ENCODE measurements around the gene SLC11A1.

Gene SLC11A1

DNA sequence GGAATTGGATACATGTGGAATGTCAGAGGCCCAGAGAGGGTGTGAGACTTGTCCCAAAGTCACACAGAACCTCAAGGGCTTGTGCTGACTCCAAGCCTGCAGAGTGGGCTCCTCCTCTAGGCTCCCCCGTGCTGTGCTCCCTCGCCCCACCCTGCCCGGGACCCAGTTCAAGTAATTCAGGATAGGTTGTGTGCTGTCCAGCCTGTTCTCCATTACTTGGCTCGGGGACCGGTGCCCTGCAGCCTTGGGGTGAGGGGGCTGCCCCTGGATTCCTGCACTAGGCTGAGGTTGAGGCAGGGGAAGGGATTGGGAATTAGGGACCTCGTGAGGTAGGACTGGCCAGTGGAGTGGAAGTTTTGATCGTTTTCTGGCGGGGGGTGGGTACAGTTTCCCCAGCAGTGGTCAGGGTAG is 20.4 kb downstream of the SLC11A1 start:
- DNase-seq (ENCODE audit: insufficient read length, low spot score) (no peak), FAIRE-seq (no peak)
- no peak for TF ChIP-seq PAX5 (IDR thresholded peaks at IDR 0.05; ENCODE audit: insufficient read depth, low read length, severe bottlenecking)
- no peak for TF ChIP-seq SPI1 (IDR thresholded peaks at IDR 0.05; ENCODE audit: low read depth, low read length)
- no peak for TF ChIP-seq TAF1 (IDR thresholded peaks at IDR 0.05; ENCODE audit: low read depth, low read length)
- TF ChIP-seq POU2F2 (IDR thresholded peaks at IDR 0.05; ENCODE audit: low read depth, low read length), result no peak
- no peak for TF ChIP-seq POLR2AphosphoS5 (IDR thresholded peaks at IDR 0.05; ENCODE audit: low read depth, low read length)
- no peak for TF ChIP-seq POLR2A (IDR thresholded peaks at IDR 0.05; ENCODE audit: low read depth, low read length)

DNA sequence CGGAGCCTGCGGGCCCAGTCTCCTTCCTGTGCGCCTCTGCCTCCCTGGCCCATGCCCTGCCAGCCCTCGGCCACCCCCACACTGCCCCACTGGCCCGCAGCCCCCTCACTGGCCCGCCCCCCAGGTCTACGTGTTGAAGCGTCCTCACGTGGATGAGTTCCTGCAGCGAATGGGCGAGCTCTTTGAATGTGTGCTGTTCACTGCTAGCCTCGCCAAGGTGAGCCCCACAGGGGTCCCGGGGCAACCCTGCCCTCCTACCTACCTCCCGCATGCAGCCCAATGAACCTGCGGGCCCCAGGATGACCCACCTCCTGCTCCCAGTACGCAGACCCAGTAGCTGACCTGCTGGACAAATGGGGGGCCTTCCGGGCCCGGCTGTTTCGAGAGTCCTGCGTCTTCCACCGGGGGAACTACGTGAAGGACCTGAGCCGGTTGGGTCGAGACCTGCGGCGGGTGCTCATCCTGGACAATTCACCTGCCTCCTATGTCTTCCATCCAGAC is 20.9 kb downstream of the SLC11A1 start:
- DNase-seq (ENCODE audit: insufficient read length, low spot score) (no peak), FAIRE-seq (no peak)
- no peak for TF ChIP-seq TAF1 (IDR thresholded peaks at IDR 0.05; ENCODE audit: low read depth, low read length)
- TF ChIP-seq POLR2AphosphoS5 (IDR thresholded peaks at IDR 0.05; ENCODE audit: low read depth, low read length), result no peak
- TF ChIP-seq POU2F2 (IDR thresholded peaks at IDR 0.05; ENCODE audit: low read depth, low read length), result no peak
- no peak for TF ChIP-seq POLR2A (IDR thresholded peaks at IDR 0.05; ENCODE audit: low read depth, low read length)
- no peak for TF ChIP-seq PAX5 (IDR thresholded peaks at IDR 0.05; ENCODE audit: insufficient read depth, low read length, severe bottlenecking)
- TF ChIP-seq SPI1 (IDR thresholded peaks at IDR 0.05; ENCODE audit: low read depth, low read length), result no peak

DNA sequence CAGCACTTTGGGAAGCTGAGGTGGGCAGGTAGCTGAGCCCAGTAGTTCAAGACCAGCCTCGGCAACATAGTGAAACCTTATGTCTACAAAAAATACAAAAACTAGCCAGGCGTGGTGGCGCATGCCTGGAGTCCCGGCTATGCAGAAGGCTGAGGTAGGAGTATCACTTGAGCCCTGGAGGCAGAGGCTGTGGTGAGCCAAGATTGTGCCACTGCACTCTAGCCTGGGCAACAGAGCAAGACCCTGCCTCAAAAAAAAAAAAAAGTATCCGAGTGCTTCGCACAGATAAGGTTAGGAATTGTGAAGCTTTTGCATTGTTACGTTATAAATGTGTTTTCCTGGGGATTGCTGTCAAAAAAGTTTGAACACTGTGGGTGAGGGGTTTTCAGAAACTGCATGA is 21.7 kb downstream of the SLC11A1 start:
- no peak for TF ChIP-seq TAF1 (IDR thresholded peaks at IDR 0.05; ENCODE audit: low read depth, low read length)
- TF ChIP-seq POLR2AphosphoS5 (IDR thresholded peaks at IDR 0.05; ENCODE audit: low read depth, low read length), result no peak
- no peak for TF ChIP-seq PAX5 (IDR thresholded peaks at IDR 0.05; ENCODE audit: insufficient read depth, low read length, severe bottlenecking)
- TF ChIP-seq POLR2A (IDR thresholded peaks at IDR 0.05; ENCODE audit: low read depth, low read length), result no peak
- no peak for TF ChIP-seq POU2F2 (IDR thresholded peaks at IDR 0.05; ENCODE audit: low read depth, low read length)
- no peak for TF ChIP-seq SPI1 (IDR thresholded peaks at IDR 0.05; ENCODE audit: low read depth, low read length)
- DNase-seq (ENCODE audit: insufficient read length, low spot score) (no peak), FAIRE-seq (no peak)

DNA sequence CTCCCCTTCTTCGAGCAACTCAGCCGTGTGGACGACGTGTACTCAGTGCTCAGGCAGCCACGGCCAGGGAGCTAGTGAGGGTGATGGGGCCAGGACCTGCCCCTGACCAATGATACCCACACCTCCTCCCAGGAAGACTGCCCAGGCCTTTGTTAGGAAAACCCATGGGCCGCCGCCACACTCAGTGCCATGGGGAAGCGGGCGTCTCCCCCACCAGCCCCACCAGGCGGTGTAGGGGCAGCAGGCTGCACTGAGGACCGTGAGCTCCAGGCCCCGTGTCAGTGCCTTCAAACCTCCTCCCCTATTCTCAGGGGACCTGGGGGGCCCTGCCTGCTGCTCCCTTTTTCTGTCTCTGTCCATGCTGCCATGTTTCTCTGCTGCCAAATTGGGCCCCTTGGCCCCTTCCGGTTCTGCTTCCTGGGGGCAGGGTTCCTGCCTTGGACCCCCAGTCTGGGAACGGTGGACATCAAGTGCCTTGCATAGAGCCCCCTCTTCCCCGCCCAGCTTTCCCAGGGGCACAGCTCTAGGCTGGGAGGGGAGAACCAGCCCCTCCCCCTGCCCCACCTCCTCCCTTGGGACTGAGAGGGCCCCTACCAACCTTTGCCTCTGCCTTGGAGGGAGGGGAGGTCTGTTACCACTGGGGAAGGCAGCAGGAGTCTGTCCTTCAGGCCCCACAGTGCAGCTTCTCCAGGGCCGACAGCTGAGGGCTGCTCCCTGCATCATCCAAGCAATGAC is 22.4 kb downstream of the SLC11A1 start:
- TF ChIP-seq POU2F2 (IDR thresholded peaks at IDR 0.05; ENCODE audit: low read depth, low read length) (no peak), POLR2A (IDR thresholded peaks at IDR 0.05; ENCODE audit: low read depth, low read length) (no peak), POLR2AphosphoS5 (IDR thresholded peaks at IDR 0.05; ENCODE audit: low read depth, low read length) (no peak), PAX5 (IDR thresholded peaks at IDR 0.05; ENCODE audit: insufficient read depth, low read length, severe bottlenecking) (no peak), TAF1 (IDR thresholded peaks at IDR 0.05; ENCODE audit: low read depth, low read length) (no peak), SPI1 (IDR thresholded peaks at IDR 0.05; ENCODE audit: low read depth, low read length) (no peak)
- FAIRE-seq (no peak), DNase-seq (ENCODE audit: insufficient read length, low spot score) (no peak)

DNA sequence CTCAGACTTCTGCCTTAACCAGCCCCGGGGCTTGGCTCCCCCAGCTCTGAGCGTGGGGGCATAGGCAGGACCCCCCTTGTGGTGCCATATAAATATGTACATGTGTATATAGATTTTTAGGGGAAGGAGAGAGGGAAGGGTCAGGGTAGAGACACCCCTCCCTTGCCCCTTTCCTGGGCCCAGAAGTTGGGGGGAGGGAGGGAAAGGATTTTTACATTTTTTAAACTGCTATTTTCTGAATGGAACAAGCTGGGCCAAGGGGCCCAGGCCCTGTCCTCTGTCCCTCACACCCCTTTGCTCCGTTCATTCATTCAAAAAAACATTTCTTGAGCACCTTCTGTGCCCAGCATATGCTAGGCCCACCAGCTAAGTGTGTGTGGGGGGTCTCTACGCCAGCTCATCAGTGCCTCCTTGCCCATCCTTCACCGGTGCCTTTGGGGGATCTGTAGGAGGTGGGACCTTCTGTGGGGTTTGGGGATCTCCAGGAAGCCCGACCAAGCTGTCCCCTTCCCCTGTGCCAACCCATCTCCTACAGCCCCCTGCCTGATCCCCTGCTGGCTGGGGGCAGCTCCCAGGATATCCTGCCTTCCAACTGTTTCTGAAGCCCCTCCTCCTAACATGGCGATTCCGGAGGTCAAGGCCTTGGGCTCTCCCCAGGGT is 23.1 kb downstream of the SLC11A1 start:
- TF ChIP-seq PAX5 (IDR thresholded peaks at IDR 0.05; ENCODE audit: insufficient read depth, low read length, severe bottlenecking) (no peak), SPI1 (IDR thresholded peaks at IDR 0.05; ENCODE audit: low read depth, low read length) (no peak), POU2F2 (IDR thresholded peaks at IDR 0.05; ENCODE audit: low read depth, low read length) (no peak), POLR2A (IDR thresholded peaks at IDR 0.05; ENCODE audit: low read depth, low read length) (no peak), POLR2AphosphoS5 (IDR thresholded peaks at IDR 0.05; ENCODE audit: low read depth, low read length) (no peak), TAF1 (IDR thresholded peaks at IDR 0.05; ENCODE audit: low read depth, low read length) (no peak)
- no peak for FAIRE-seq
- DNase-seq (ENCODE audit: insufficient read length, low spot score), result no peak

DNA sequence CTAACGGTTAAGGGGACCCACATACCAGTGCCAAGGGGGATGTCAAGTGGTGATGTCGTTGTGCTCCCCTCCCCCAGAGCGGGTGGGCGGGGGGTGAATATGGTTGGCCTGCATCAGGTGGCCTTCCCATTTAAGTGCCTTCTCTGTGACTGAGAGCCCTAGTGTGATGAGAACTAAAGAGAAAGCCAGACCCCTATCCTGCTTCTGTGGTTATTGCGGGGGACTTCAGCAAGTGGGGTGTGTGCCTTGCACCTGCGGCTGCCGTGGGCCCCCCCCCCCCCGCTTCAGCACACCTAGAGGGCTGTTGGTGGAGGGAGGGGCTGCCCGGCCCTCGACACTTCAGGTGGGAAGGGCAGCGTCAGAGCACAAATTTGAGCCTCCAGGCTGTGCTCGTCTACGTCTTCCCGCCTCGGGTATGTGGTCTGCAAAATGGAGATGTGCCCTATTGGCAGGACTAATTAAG is 23.7 kb downstream of the SLC11A1 start:
- FAIRE-seq (no peak), DNase-seq (ENCODE audit: insufficient read length, low spot score) (peak; percentile 44)
- TF ChIP-seq POLR2AphosphoS5 (IDR thresholded peaks at IDR 0.05; ENCODE audit: low read depth, low read length) (no peak), POU2F2 (IDR thresholded peaks at IDR 0.05; ENCODE audit: low read depth, low read length) (no peak), TAF1 (IDR thresholded peaks at IDR 0.05; ENCODE audit: low read depth, low read length) (no peak), SPI1 (IDR thresholded peaks at IDR 0.05; ENCODE audit: low read depth, low read length) (no peak), POLR2A (IDR thresholded peaks at IDR 0.05; ENCODE audit: low read depth, low read length) (no peak), PAX5 (IDR thresholded peaks at IDR 0.05; ENCODE audit: insufficient read depth, low read length, severe bottlenecking) (no peak)

DNA sequence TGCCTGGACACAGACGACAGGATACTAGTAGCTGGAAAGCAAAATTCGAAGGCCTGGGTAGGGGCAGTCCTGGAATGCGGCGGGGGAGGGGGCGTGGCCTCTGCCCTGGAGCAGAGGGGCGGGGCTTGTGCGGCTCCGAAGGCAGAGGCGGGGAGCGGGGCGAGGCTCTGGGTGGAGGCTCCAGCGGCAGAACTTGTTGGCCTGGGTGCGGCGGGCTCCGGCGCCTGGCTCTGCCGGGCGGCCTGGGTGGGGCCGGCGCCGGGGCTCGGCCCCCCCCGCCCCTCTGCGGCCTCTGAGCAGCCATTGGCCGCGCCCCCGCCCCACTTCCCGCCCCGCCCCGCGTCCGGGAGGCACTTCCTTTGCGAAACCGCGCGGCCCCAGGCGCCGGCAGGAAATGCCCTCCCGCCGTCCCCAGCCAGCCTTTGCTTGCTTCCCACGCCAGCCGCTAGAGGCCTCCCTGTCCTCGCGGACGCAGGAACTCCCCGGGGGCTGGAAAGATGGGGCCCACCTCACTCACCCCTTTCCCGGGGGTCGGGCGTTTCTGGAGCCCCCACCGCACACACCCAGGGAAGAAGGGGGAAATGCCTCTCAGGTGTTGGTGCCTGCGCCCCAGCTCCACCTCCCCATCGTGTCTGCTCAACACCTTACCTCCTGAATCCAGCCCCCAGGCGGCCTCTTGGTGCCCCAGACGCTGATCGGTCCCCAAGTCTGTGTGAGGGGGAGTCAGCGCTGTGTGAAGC is 24.3 kb downstream of the SLC11A1 start:
- TF ChIP-seq SPI1 (IDR thresholded peaks at IDR 0.05; ENCODE audit: low read depth, low read length), result peak; percentile 57
- TF ChIP-seq POLR2AphosphoS5 (IDR thresholded peaks at IDR 0.05; ENCODE audit: low read depth, low read length), result no peak
- TF ChIP-seq POLR2A (IDR thresholded peaks at IDR 0.05; ENCODE audit: low read depth, low read length), result no peak
- 0 out of 2 replicates have a peak, but pooled peaks have one; percentile 3 for TF ChIP-seq POU2F2 (IDR thresholded peaks at IDR 0.05; ENCODE audit: low read depth, low read length)
- FAIRE-seq (no peak), DNase-seq (ENCODE audit: insufficient read length, low spot score) (peak; percentile 91)

DNA sequence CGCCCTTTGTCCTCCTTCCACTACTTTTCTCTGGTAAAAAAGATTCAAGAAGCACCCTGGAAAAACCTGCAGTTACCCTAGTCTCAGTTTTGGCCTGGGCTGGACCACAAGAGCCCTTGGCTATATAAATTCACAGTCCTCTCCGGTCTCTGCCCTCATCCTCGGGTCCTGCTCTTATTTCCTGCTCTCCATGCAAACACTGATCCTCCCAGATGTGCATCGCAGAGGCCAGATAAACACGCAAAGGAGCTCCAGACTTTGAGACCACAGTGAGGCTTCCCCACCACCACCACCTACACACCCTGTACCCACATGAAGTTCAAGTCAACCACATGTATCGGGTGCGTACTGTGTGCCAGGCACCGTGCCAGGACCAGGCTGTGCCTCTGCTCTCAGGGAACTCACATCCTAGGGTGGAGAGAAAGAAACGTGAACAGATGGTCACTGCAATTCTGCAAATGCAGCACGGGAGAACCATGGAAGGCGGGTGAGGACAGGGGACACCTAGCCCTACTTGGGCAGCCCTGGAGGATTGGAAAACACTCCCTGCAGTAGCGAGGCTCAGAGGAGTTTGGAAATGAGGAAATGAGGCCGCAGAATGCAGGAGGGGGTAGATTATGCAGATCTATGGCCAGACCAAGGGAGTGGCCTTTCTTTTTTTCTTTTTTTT is 25.0 kb downstream of the SLC11A1 start:
- FAIRE-seq, result peak; percentile 97
- TF ChIP-seq PAX5 (IDR thresholded peaks at IDR 0.05; ENCODE audit: insufficient read depth, low read length, severe bottlenecking) (no peak), POU2F2 (IDR thresholded peaks at IDR 0.05; ENCODE audit: low read depth, low read length) (0 out of 2 replicates have a peak, but pooled peaks have one; percentile 4), POLR2AphosphoS5 (IDR thresholded peaks at IDR 0.05; ENCODE audit: low read depth, low read length) (no peak), POLR2A (IDR thresholded peaks at IDR 0.05; ENCODE audit: low read depth, low read length) (no peak), SPI1 (IDR thresholded peaks at IDR 0.05; ENCODE audit: low read depth, low read length) (peak; percentile 25; the same call in 1 of the 2 replicates), TAF1 (IDR thresholded peaks at IDR 0.05; ENCODE audit: low read depth, low read length) (no peak)
- DNase-seq (ENCODE audit: insufficient read length, low spot score), result no peak

All from GM12891 (cell line).